ENCODE measurements around the gene ARFGAP3. TPM values are rescaled to one million over a fixed set of nuclear protein-coding genes. Genes with fewer than 3 reads are reported as not detected.

ARFGAP3 gene
- polyA plus RNA-seq, 2 of the 4 experiments (the other 2 are of a cell fraction), result 19.1 to 39.0 TPM

- TF ChIP-seq SMC3 (IDR thresholded peaks at IDR 0.05), result no peak
- TF ChIP-seq CHD4 (IDR thresholded peaks at IDR 0.05; ENCODE audit: borderline replicate concordance), result no peak
- TF ChIP-seq RFX5 (IDR thresholded peaks at IDR 0.05), result no peak
- TF ChIP-seq EHMT2 (IDR thresholded peaks at IDR 0.05; ENCODE audit: low read depth), result no peak
- TF ChIP-seq ESRRA (IDR thresholded peaks at IDR 0.05; ENCODE audit: borderline replicate concordance, low read length), result no peak
- no peak for TF ChIP-seq POLR2A (IDR thresholded peaks at IDR 0.05; ENCODE audit: low read length)
- TF ChIP-seq FOXS1 (CRISPR knock-in tag; IDR thresholded peaks at IDR 0.05), result no peak
- no peak for TF ChIP-seq KDM5A (IDR thresholded peaks at IDR 0.05)
- no peak for TF ChIP-seq FOSB (CRISPR knock-in tag; IDR thresholded peaks at IDR 0.05)
- no peak for TF ChIP-seq CBX8 (IDR thresholded peaks at IDR 0.05)
- TF ChIP-seq NR3C1 (IDR thresholded peaks at IDR 0.05), result no peak
- no peak for TF ChIP-seq MAFK (IDR thresholded peaks at IDR 0.05; ENCODE audit: partially characterized antibody)
- TF ChIP-seq HES2 (IDR thresholded peaks at IDR 0.05), result no peak
- 97% methylated on average over 9 of the region's 9 CpGs for WGBS (ENCODE audit: missing lambda C conversion rate)
- Histone ChIP-seq H3K9me3 (no peaks in the 10 kb centered on the region), H3K4me2 (no peak overlapping the region), H3K4me3 (no peak overlapping the region), H3K27ac (no peak overlapping the region), H3K4me1 (peaks cover 11% of the 10 kb centered on the region; the same call in 2 of the 3 replicates)
- ChIA-PET CTCF (interaction anchor here (1.4 kb wide), 2 partner anchors 15 to 20 kb away, joined by 3 to 5 read pairs; no protein-coding TSS in a partner anchor), POLR2A (no interaction called here)
- ATAC-seq, result no peak
- DNase-seq (ENCODE audit: low read depth in 1 of 2, low spot score in 1 of 2), result no peak
- FAIRE-seq, result no peak
Observed at GRCh38 chr22:42800451-42801251, 56.4 kb downstream of the ARFGAP3 start.

GRCh38 chr22:42799461-42800405 is 57.3 kb downstream of the ARFGAP3 start:
- H3K9me3 ChIP-seq, result no peaks in the 10 kb centered on the region
- no peak overlapping the region for H3K4me2 ChIP-seq
- ChIA-PET CTCF (interaction anchor here (1.4 kb wide), 2 partner anchors 14 to 19 kb away, joined by 3 to 5 read pairs; no protein-coding TSS in a partner anchor), POLR2A (no interaction called here)
- ATAC-seq (peak in 1 of 2 experiments; percentile 32; a peak in 2 of 6 replicates), DNase-seq (ENCODE audit: low read depth in 1 of 2, low spot score in 1 of 2) (no peak), FAIRE-seq (no peak)
- WGBS (ENCODE audit: missing lambda C conversion rate), result 98% methylated on average over 4 of the region's 8 CpGs
- H3K4me3 ChIP-seq, result no peak overlapping the region
- no peak for TF ChIP-seq RAD21 (conservative IDR thresholded peaks at IDR 0.05 in 1 of 2, IDR thresholded peaks at IDR 0.05 in 1 of 2)
- peak; percentile 51 for TF ChIP-seq USF2 (IDR thresholded peaks at IDR 0.05)
- TF ChIP-seq ZFP36 (IDR thresholded peaks at IDR 0.05; ENCODE audit: borderline replicate concordance, partially characterized antibody), result peak; percentile 23
- no peak overlapping the region for H3K27ac ChIP-seq
- H3K4me1 ChIP-seq, result peaks cover 1% of the 10 kb centered on the region; the same call in 1 of the 3 replicates

- Histone ChIP-seq H3K9me3 (no peaks in the 10 kb centered on the region), H3K4me3 (no peak overlapping the region), H3K27ac (no peak overlapping the region), H3K4me1 (no peaks in the 10 kb centered on the region), H3K4me2 (no peak overlapping the region)
- WGBS (ENCODE audit: missing lambda C conversion rate), result 89% methylated on average over 7 of the region's 10 CpGs
- POLR2A ChIA-PET, result no interaction called here
- DNase-seq (ENCODE audit: low read depth in 1 of 2, low spot score in 1 of 2), result no peak
- no peak for FAIRE-seq
- CTCF ChIA-PET, result no interaction called here
- no peak for ATAC-seq
- TF ChIP-seq MYC (IDR thresholded peaks at IDR 0.05; ENCODE audit: borderline replicate concordance, low read length), result no peak
- no peak for TF ChIP-seq RARB (CRISPR knock-in tag; IDR thresholded peaks at IDR 0.05)
- TF ChIP-seq NPAS2 (CRISPR knock-in tag; IDR thresholded peaks at IDR 0.05; ENCODE audit: borderline replicate concordance), result no peak
- no peak for TF ChIP-seq JUN (IDR thresholded peaks at IDR 0.05)
- TF ChIP-seq ZSCAN20 (CRISPR knock-in tag; IDR thresholded peaks at IDR 0.05), result no peak
- TF ChIP-seq RNF2 (IDR thresholded peaks at IDR 0.05; ENCODE audit: borderline replicate concordance, low read depth), result no peak
- no peak for TF ChIP-seq JUNB (IDR thresholded peaks at IDR 0.05)
- TF ChIP-seq HOXB13 (CRISPR knock-in tag; IDR thresholded peaks at IDR 0.05; ENCODE audit: low read depth), result no peak
Observed at GRCh38 chr22:42799061-42799460, 58.0 kb downstream of the ARFGAP3 start.
